ENCODE measurements around the gene GAL.
"Not testable (repeated sequence)": the region's sequence is repeated elsewhere in the genome, so short reads cannot be mapped to it uniquely, and the experiment has no call there.

GAL gene

GRCh38 chr11:68684385-68685356 is at the start of gene GAL:
TSS of gene GAL (plus strand) at chr11:68684544. CDS start at chr11:68684924, 380 bp downstream.
- Histone ChIP-seq H3K9ac (no peak within 1 kb of the TSS), H2AFZ (ENCODE audit: low read depth) (no peak within 1 kb of the TSS), H3K4me3 (IDR thresholded peaks at IDR 0.05; ENCODE audit: insufficient read depth, low read depth, low read length) (no peak within 1 kb of the TSS), H3K79me2 (ENCODE audit: insufficient read depth, low read depth) (no peaks in the 10 kb centered on the region), H3K4me2 (no peak within 1 kb of the TSS), H3K27me3 (ENCODE audit: insufficient read depth, low read depth) (peaks cover 32% of the 10 kb centered on the region), H3K27ac (no peak within 1 kb of the TSS), H4K20me1 (ENCODE audit: insufficient read depth) (no peaks in the 10 kb centered on the region), H3K36me3 (ENCODE audit: insufficient read depth) (no peaks in the 10 kb centered on the region), H3K4me1 (ENCODE audit: low read depth, poor library complexity, severe bottlenecking) (no peaks in the 10 kb centered on the region)
- TF ChIP-seq CTCF (conservative IDR thresholded peaks at IDR 0.05; ENCODE audit: low read depth, low read length): no peak

GRCh38 chr11:68634606-68635005 is 49.7 kb upstream of the GAL start:
- H2AFZ ChIP-seq (ENCODE audit: low read depth); H3K36me3 ChIP-seq (ENCODE audit: insufficient read depth); H4K20me1 ChIP-seq (ENCODE audit: insufficient read depth); H3K4me2 ChIP-seq; H3K27me3 ChIP-seq (ENCODE audit: insufficient read depth, low read depth); H3K9ac ChIP-seq; H3K4me3 ChIP-seq (IDR thresholded peaks at IDR 0.05; ENCODE audit: insufficient read depth, low read depth, low read length); H3K79me2 ChIP-seq (ENCODE audit: insufficient read depth, low read depth); H3K27ac ChIP-seq; H3K4me1 ChIP-seq (ENCODE audit: low read depth, poor library complexity, severe bottlenecking): not testable (repeated sequence)

GRCh38 chr11:68635172-68635571 is 49.2 kb upstream of the GAL start:
- H3K36me3 ChIP-seq (ENCODE audit: insufficient read depth); H3K9ac ChIP-seq; H2AFZ ChIP-seq (ENCODE audit: low read depth); H4K20me1 ChIP-seq (ENCODE audit: insufficient read depth); H3K4me3 ChIP-seq (IDR thresholded peaks at IDR 0.05; ENCODE audit: insufficient read depth, low read depth, low read length); H3K79me2 ChIP-seq (ENCODE audit: insufficient read depth, low read depth); H3K4me2 ChIP-seq; H3K4me1 ChIP-seq (ENCODE audit: low read depth, poor library complexity, severe bottlenecking); H3K27ac ChIP-seq; H3K27me3 ChIP-seq (ENCODE audit: insufficient read depth, low read depth): not testable (repeated sequence)

GRCh38 chr11:68635883-68636282 is 48.5 kb upstream of the GAL start:
- H3K9ac ChIP-seq; H2AFZ ChIP-seq (ENCODE audit: low read depth); H3K4me1 ChIP-seq (ENCODE audit: low read depth, poor library complexity, severe bottlenecking); H3K36me3 ChIP-seq (ENCODE audit: insufficient read depth); H3K4me3 ChIP-seq (IDR thresholded peaks at IDR 0.05; ENCODE audit: insufficient read depth, low read depth, low read length); H3K27me3 ChIP-seq (ENCODE audit: insufficient read depth, low read depth); H3K4me2 ChIP-seq; H4K20me1 ChIP-seq (ENCODE audit: insufficient read depth); H3K79me2 ChIP-seq (ENCODE audit: insufficient read depth, low read depth); H3K27ac ChIP-seq: not testable (repeated sequence)

GRCh38 chr11:68639322-68639721 is 45.0 kb upstream of the GAL start:
- H2AFZ ChIP-seq (ENCODE audit: low read depth); H3K36me3 ChIP-seq (ENCODE audit: insufficient read depth); H3K4me1 ChIP-seq (ENCODE audit: low read depth, poor library complexity, severe bottlenecking); H3K79me2 ChIP-seq (ENCODE audit: insufficient read depth, low read depth); H3K4me3 ChIP-seq (IDR thresholded peaks at IDR 0.05; ENCODE audit: insufficient read depth, low read depth, low read length); H3K27me3 ChIP-seq (ENCODE audit: insufficient read depth, low read depth); H3K27ac ChIP-seq; H3K4me2 ChIP-seq; H4K20me1 ChIP-seq (ENCODE audit: insufficient read depth); H3K9ac ChIP-seq: not testable (repeated sequence)

- no peak overlapping the region for H3K4me3 ChIP-seq (IDR thresholded peaks at IDR 0.05; ENCODE audit: insufficient read depth, low read depth, low read length)
- H2AFZ ChIP-seq (ENCODE audit: low read depth): no peak overlapping the region
- no peak overlapping the region for H3K9ac ChIP-seq
- TF ChIP-seq CTCF (conservative IDR thresholded peaks at IDR 0.05; ENCODE audit: low read depth, low read length): no peak
- no peaks in the 10 kb centered on the region for H3K4me1 ChIP-seq (ENCODE audit: low read depth, poor library complexity, severe bottlenecking)
- no peaks in the 10 kb centered on the region for H3K36me3 ChIP-seq (ENCODE audit: insufficient read depth)
- no peak overlapping the region for H3K4me2 ChIP-seq
- no peak overlapping the region for H3K27ac ChIP-seq
- no peaks in the 10 kb centered on the region for H3K79me2 ChIP-seq (ENCODE audit: insufficient read depth, low read depth)
- H4K20me1 ChIP-seq (ENCODE audit: insufficient read depth): no peaks in the 10 kb centered on the region
- H3K27me3 ChIP-seq (ENCODE audit: insufficient read depth, low read depth): peaks cover 5% of the 10 kb centered on the region; the same call in 1 of the 2 replicates
These were observed 42.5 kb upstream of the GAL start for GRCh38 chr11:68641880-68642279.

All from KMS-11 (cell line).